HG03103 (cell line): ENCODE measurements around the gene ZNF331.
"Not testable (repeated sequence)": the region's sequence is repeated elsewhere in the genome, so short reads cannot be mapped to it uniquely, and the experiment has no call there.

ENCODE experiments used
- ATAC-seq: cut with Tn5 transposase; IDR thresholded peaks from one replicate; pipeline ENCODE4 v1.9.1; 2021; ENCODE audit warnings: low read depth; ENCODE audit not compliant: unreplicated experiment

Gene ZNF331

DNA sequence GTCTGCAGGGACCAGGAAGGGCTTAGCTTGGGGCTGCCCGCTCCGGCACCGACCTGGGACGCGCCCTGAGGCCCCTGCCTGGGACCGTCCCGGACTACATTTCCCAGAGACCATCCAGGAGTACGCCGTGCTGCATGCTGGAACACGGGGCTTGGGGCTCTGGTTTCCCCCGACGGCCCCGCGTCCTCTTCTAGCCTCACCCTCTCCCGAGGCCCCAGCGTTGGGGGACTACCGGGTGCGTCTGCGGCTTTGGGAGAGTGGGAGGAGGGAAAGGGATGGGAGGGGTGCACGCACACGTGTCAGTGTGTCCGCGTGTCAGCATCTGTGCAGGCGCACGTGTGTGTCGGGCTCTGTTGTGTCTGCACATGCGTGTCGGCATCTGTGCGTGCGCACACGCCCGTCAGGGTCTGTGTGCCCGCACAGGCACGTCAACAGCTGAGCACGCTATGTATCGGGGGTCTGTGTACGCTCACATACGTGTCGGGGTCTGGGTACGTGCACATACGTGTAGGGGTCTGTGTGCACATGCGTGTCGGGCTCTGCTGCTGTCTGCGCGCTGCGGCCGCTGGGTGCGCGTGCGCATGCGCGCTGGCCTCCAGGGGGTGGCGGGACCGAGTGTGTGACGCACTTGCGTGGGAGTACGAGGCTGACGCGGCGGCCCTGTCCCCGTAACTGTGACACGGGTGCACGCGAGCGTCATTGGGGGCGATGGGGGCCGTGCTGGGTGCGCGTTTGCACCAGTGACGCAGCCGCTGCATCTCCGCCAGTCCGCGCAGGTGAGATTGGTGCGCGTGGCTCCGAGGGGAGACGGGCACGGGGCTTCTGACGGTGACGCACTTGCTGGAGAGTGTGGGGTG is at the start of gene ZNF331:
ZNF331 (plus strand) TSS at position 625 of the 857 bp plus-strand sequence. CDS start 31,232 bp downstream, outside the sequence.
- ATAC-seq = peak; percentile 56

DNA sequence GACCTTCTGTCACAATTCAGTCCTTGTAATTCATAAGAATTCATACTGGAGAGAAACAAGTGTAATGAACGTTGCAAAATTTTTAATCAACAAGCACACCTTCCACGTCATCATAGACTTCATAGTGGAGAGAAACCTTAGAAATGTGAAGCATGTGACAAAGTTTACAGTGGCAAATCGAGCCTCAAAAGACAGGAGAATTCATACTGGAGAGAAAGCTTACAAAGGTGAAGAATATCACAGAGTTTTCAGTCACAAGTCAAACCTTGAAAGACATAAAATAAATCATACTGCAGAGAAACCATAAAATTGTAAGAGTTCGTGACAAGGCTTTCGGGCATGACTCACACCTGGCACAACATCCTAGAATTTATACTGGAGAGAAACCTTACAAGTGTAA is 45.8 kb upstream of the ZNF331 start:
- ATAC-seq = no peak

DNA sequence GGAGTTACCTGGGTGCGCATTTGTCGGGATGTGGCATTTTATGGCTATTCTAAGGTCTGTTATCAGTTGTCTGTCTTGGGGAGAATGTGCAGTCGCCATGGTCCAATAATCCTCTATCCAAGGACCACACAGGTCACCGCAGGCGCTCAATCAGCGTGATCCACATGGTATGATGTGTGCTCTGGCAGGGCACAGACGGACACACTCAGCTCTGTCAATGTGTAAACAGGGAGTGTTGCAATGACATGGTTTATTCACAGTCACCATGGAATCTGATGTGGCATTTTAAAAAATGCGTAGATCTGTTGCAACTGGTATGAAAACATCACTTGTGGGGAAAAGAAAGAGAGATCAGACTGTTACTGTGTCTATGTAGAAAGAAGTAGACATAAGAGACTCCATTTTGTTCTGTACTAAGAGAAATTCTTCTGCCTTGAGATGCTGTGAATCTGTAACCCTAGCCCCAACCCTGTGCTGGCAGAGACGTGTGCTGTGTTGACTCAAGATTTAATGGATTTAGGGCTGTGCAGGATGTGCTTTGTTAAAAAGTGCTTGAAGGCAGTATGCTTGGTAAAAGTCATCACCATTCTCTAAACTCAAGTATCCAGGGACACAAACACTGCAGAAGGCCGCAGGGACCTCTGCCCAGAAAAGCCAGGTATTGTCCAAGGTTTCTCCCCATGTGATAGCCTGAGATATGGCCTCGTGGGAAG is 40.5 kb upstream of the ZNF331 start:
- not testable (repeated sequence) for ATAC-seq

DNA sequence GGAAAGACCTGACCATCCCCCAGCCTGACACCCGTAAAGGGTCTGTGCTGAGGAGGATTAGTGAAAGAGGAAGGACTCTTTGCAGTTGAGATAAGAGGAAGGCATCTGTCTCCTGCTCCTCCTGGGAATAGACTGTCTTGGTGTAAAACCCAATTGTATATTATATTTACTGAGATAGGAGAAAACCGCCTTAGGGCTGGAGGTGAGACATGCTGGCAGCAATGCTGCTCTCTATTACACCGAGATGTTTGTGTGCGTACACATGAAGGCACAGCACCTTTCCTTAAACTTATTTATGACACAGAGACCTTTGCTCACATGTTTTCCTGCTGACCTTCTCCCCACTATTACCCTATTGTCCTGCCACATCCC is 39.9 kb upstream of the ZNF331 start:
- ATAC-seq = not testable (repeated sequence)

DNA sequence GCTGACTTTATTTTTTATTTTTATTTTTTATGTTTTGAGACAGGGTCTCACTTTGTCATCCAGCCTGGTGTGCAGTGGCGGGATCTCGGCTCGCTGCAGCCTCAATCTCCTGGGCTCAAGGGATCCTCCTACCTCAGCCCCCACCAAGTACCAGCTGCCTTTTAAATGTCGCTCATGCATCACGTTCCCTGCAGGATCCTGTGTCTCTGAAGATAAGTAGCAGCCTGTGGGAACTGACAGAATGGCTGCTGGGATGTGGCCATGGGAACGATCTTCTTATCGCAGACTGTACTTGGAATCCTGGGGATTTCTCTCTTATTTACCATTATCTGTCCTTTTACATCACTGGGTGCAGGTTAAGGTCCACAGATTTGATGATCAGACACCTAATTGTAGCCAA is 34.8 kb upstream of the ZNF331 start:
- ATAC-seq = not testable (repeated sequence)

DNA sequence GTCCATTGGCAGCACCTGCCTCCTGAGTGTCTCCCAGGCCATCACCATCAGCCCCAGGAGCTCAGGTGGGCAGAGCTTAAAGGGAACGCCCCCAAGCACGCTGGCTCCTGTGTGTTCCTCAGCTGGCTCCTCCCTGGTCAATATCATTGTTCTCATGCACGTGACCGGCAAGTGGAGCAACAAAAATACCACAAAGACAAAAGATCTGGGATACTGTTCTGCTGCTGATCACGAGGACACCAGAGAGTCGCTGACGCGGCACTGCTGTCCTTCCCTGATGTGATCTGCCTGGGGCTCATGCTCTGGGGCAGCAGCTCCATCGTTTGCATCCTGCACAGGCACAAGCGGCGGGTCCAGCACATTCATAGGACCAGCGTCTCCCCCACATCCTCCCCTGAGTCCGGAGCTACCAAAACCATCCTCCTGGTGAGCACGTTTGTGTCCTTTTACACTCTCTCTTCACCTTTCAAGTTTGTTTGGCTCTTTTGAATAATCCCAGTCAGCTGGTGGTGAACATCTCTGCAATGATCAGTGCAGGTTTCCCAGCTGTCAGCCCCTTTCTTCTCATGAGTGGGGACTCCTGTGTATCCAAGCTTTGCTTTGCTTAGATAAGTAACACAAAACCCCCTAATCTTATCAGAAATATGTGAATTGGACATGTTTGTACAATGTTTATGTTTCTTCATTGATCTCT is 34.1 kb upstream of the ZNF331 start:
- not testable (repeated sequence) for ATAC-seq

DNA sequence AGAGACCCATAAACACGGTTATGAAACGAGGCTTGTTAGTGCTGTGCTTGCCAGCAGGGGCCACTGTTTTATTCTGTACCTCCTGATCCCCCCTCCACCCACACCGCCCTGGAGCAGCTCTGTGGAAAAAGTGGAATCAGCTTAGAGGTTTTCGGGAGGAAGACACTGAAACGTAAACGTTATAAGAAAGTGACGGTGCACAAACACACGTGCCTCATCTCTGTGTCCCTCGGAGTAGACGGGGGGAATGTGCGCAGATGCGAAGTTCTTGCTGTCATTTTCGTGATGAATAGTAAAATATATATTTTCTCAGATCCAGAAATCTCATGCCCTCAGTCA is 33.6 kb upstream of the ZNF331 start:
- ATAC-seq = not testable (repeated sequence)

DNA sequence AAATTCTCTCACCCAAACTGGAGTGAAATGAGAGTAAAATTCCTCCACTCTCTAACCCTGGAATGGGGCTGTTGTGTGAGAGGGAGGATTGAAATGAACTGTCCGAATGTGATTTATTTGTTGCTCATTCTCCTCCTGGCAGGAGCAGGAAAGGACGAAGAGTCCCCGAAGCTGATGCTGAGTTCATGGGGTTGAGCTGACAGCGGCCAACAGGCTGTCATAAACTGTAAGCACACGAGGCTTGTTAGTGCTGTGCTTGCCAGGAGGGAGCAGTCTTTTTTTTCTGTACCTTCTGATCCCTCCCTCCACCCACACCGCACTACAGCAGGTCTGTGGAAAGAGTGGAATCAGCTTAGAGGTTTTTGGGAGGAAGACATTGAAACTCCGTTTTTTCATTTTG is 33.1 kb upstream of the ZNF331 start:
- ATAC-seq = no peak

DNA sequence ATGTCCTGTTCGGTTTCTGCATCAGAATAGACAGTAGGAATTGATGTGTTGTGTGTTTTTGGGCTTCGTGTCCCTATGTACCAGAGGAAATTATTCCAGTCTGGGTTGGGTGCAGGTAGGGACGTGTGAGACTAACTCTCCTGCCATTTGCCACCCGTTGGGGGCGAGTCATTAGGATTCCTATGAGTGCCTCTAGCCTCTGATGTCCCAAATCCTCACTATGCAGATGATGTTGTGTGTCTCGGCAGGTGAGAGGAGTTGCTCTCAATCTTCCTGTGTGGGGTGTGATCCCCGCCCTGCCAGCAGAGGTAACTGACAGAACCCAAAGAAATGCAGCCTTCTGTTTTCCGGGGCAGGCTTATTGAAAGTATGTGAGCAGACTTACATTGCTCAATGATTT is 31.2 kb upstream of the ZNF331 start:
- no peak for ATAC-seq

DNA sequence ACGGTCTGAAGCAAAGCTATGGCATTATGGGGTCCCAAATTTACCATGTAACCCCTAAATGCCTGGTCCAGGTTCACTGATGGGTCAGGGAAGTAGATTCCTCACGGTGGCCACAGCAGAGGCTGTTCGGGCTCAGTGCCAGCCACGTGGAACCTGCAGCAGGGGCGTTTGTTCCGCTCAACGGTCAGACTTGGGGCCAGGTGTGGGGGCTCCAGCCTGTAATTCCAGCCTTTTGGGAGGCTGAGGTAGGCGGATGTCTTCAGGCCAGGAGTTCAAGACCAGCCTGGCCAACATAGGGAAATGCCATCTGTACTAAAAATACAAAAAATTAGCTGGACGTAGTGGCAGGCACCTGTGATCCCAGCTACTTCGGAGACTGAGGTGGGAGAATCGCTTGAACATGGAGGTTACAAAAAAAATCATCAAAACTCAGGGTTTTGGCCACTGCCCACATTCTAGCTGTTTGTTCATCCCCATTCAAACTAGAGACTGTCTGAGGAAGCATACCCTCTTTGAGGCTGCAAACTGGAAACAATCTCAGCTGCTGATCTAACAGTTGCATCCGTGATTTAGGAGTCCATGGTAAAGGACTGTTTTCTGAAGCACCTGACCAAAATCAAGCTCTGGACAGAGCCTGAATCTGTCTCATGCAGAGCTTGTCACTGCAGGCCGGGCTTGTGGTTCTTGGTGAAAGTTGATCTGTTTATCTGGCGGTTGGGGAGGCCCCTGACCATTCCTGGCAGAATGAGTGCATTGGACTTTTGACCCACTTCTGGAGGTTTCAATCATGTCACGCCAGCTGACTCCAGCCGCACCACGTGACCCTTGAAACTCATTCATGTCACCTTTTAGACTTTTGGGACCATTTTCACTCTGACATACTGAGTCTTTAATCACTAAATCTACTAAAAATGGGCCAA is 30.2 kb upstream of the ZNF331 start:
- no peak for ATAC-seq

DNA sequence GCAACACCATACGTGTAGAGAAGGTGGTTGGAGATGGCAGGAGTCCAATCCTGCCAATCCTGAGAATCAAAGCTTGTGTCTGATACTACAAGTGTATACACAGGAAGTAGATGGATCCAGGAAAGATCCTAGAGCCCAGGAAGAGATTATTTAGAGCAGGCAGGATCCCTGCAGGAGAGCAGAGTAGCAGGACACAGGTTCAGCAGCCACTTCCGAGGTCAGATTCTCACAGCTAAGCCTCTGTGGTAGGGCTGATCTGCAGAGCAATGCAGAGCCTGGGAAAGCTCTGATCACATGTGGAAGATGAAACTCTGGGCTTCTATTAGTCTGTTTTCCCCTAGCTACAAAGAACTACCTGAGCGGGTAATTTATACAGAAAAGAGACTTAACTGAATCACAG is 28.5 kb upstream of the ZNF331 start:
- ATAC-seq = no peak

DNA sequence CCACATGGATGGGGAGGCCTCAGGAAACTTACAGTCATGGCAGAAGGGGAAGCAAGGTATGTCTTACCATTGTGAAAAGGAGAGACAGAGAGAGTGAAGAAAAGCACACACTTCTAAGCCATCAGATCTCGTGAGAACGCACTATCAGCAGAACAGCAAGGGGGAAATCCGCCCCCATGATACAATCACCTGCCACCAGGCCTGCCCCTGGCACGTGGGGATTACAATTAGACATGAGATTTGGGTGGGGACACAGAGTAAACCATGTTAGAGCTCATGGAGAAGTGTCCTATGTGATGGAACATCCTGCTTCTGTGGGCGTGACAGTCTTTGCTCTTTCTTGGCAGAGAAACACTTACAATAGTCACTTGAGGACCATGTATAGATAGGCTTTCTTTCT is 28.1 kb upstream of the ZNF331 start:
- no peak for ATAC-seq

DNA sequence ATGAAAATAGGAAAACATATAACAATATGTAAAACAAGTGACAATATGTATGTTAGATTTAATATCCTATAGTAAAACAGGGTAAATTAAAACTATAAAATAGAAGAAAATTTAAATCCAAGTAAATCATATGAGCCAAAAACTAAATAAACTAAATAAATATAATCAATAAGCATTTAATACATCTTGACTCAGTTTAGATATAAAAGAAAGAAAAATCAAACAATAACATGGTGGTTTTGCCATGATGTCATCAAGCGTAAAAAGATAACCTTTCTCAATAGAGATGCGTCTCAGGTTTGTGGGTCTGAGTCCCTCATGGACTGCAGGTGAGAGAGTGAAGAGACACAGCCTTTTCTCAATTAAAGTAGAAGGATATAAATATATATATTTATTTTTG is 26.6 kb upstream of the ZNF331 start:
- no peak for ATAC-seq

DNA sequence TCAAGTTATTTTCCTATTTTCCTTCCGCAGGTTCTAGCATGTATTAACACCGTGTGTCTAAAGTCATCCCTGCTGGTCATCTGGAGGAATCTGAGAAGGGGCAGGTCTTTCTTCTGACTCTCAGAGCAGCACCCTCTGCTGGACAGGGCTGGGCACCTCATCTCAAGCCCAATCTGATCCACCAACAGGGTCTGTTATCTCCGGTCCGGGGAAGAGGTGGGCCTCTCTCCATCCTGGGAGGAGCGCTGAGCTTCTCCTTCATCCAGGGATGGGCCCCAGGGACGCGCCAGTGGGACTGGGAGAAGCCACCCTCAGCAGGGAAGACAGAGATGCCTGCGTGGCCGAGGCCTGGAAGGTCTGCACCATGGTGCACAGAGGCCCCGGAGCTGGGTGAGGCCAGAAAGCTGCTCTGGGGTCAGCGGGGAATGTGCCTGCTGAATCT is 26.0 kb upstream of the ZNF331 start:
- no peak for ATAC-seq

DNA sequence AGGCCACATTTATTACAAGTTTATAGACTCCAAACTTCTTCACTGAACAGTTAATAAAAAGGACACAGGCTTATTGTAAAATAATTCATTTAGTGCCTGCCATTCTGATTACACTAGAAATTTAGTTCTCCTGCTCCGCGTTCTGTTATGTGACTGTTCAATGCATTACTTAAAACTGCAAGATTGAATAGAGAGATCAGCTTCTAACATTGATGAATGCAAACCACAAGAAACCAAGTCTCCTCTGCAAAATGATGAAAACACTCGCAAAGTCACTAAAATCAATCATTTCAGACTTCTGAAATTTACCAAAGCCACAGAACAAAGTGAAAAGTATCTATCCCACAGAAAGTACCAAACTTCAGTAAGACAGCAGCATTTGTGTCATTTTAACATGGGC is 22.9 kb upstream of the ZNF331 start:
- not testable (repeated sequence) for ATAC-seq

DNA sequence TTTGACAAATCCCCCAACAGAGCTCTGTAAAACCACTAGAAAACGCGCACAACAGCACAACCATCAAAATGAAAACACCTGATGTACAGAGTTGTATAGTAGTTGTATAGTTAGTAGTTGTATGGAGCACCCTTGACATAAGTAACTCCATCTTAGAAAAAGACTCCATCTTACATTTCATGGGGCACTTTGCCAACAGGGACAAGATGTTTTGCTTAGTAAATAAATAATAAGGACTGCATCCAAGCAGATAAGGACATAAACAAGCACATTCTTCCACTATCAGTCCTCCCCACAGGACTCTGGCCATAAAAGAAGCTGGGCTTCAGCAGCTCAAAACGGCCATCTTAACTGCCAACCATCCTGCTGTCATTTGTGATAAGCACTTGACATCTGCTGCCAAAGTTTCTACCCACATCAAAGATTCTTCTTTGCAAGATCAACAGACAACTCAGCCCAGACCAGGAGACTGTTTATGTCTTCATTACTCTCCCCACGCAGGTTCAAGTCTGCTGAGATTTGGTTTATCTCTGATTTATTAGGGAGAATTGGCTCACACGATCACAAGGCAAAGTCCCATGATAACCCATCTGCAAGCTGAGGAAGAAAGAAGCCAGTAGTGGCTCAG is 20.7 kb upstream of the ZNF331 start:
- ATAC-seq = no peak

DNA sequence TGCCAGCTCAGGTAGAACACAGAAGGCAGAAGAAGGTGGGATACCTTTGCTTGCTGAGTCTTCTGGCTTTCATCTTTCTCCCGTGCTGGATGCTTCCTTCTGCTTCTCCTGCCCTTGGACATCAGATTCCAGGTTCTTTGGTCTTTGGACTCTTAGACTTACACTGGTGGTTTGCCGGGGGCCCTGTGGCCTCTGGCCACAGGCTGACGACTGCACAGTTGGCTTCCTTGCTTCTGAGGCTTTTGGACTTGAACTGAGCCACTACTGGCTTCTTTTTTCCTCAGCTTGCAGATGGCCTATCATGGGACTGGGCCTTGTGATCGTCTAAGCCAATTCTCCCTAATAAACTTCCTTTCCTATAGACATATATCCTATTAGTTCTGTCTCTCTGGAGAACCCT is 19.8 kb upstream of the ZNF331 start:
- no peak for ATAC-seq

DNA sequence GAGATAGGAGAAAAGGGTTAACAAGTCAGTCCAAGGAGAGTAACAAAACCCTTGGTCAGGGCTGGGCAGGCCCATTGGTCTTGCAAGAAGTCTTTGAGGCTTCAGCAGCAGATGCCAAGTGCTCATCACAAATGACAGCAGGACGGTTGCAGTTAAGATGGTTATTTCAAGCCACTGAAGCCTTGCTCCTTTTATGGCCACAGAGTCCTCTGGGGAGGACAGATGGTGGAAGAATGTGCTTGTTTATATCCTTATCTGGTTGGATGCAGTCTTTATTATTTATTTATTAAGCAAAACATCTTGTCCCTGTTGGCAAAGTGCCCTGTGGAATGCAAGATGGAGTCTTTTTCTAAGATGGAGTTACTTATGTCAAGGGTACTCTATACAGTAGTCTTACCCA is 19.2 kb upstream of the ZNF331 start:
- no peak for ATAC-seq

DNA sequence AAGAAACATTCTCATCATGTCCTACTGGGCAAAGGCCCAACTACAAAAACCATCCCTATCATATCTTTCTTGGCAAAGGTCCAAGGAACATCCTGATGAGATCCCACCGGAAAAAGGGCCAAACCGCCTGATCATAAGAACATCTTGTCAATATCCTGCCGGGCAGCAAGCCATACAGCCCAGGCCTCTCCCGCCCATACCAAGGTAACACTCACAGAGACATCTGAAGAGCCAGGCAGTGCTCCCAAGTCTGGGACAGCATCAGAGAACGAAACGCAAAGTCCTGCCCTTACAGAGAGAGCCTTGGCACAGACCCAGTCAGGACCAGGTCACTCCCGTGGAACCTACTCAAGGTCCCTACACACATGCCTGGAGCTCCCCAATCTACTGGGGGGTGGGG is 18.5 kb upstream of the ZNF331 start:
- ATAC-seq = no peak

DNA sequence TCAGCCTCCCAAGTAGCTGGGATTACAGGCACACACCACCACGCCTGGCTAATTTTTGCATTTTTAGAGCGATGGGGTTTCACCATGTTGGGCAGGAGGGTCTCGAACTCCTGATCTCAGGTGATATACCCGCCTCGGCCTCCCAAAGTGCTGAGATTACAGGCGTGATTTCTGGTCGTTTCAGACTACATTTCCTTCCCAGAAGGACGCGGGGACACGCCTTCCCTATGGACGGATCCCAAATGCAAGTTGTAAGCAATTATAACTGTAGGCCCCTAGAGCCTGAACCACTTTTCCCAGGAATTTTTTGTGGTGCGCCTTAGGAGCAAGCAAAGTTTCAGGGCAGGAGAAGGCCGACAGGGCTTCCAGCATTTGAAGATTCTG is 17.8 kb upstream of the ZNF331 start:
- ATAC-seq = no peak
